GM23338 (cell line): Measurements from ENCODE around the gene KCNB1. TPM values are rescaled to one million over a fixed set of nuclear protein-coding genes. Genes with fewer than 3 reads are reported as not detected.

Experiments used
- ATAC-seq: fragments of 200-7000 bp; cut with Tn5 transposase; 3 replicates; pipeline ENCODE4 v1.9.1; 2020
- DNase-seq: peaks from one replicate; pipeline ENCODE4 v3.0.0-alpha.2; 2015; ENCODE audit warnings: low spot score
- H2AFZ ChIP-seq: fragments of 200-600 bp; sonication (generic); 2 replicates; pipeline ENCODE4 v1.8.0; 2016; ENCODE audit warnings: antibody characterized with exemption, mild to moderate bottlenecking, moderate library complexity
- H3F3A ChIP-seq: fragments of 200-600 bp; sonication (generic); replicated peaks from 2 replicates; pipeline ENCODE4 v1.8.0; 2017; ENCODE audit warnings: antibody characterized with exemption, mixed run types, low read depth
- H3K27ac ChIP-seq: fragments of 200-600 bp; sonication (generic); 2 replicates; pipeline ENCODE4 v1.6.1; 2016; ENCODE audit warnings: low read depth
- H3K27me3 ChIP-seq: fragments of 200-600 bp; sonication (generic); 2 replicates; pipeline ENCODE4 v1.8.0; 2016; ENCODE audit warnings: mild to moderate bottlenecking, mixed run types, moderate library complexity; ENCODE audit not compliant: insufficient read depth
- H3K36me3 ChIP-seq: fragments of 200-600 bp; sonication (generic); 2 replicates; pipeline ENCODE4 v1.8.0; 2016; ENCODE audit warnings: mild to moderate bottlenecking; ENCODE audit not compliant: insufficient read depth
- H3K4me1 ChIP-seq: fragments of 200-600 bp; sonication (generic); 2 replicates; pipeline ENCODE4 v1.8.0; 2016; ENCODE audit warnings: mild to moderate bottlenecking, moderate library complexity; ENCODE audit not compliant: insufficient read depth
- H3K4me2 ChIP-seq: fragments of 200-600 bp; sonication (generic); 2 replicates; pipeline ENCODE4 v1.7.1; 2017; ENCODE audit warnings: mixed run types
- H3K4me3 ChIP-seq: fragments of 200-600 bp; sonication (generic); 2 replicates; pipeline ENCODE4 v1.6.1; 2016; ENCODE audit warnings: mixed run types
- H3K79me2 ChIP-seq: fragments of 200-600 bp; sonication (generic); replicated peaks from 2 replicates; pipeline ENCODE4 v1.8.0; 2017; ENCODE audit warnings: mild to moderate bottlenecking; ENCODE audit not compliant: insufficient read depth
- H3K9me2 ChIP-seq: fragments of 200-600 bp; sonication (generic); 2 replicates; pipeline ENCODE4 v1.8.0; 2017; ENCODE audit not compliant: insufficient read depth
- H4K20me1 ChIP-seq: fragments of 200-600 bp; sonication (generic); replicated peaks from 2 replicates; pipeline ENCODE4 v1.8.0; 2017; ENCODE audit warnings: mild to moderate bottlenecking; ENCODE audit not compliant: insufficient read depth
- H3K27ac Mint-ChIP-seq: 2 replicates; pipeline ENCODE4 v1.8.0; 2020; ENCODE audit warnings: inconsistent platforms, mild to moderate bottlenecking, moderate library complexity, mixed read lengths
- H3K27me3 Mint-ChIP-seq: 3 replicates; pipeline ENCODE4 v1.8.0; 2022; ENCODE audit warnings: low read depth, mild to moderate bottlenecking, moderate library complexity, mixed read lengths, inconsistent platforms; ENCODE audit not compliant: insufficient read depth, poor library complexity
- H3K36me3 Mint-ChIP-seq: 3 replicates; pipeline ENCODE4 v1.8.0; 2021; ENCODE audit warnings: low read depth, mild to moderate bottlenecking, inconsistent platforms, moderate library complexity, mixed read lengths
- H3K4me1 Mint-ChIP-seq: 3 replicates; pipeline ENCODE4 v1.8.0; 2020; ENCODE audit warnings: mild to moderate bottlenecking, inconsistent platforms, mixed read lengths
- H3K4me3 Mint-ChIP-seq: 3 replicates; pipeline ENCODE4 v1.8.0; 2021; ENCODE audit warnings: moderate library complexity, mild to moderate bottlenecking, inconsistent platforms, mixed read lengths
- H3K9me3 Mint-ChIP-seq: 3 replicates; pipeline ENCODE4 v1.8.0; 2020; ENCODE audit warnings: moderate library complexity, mild to moderate bottlenecking, inconsistent platforms, mixed read lengths
- CREB1 ChIP-seq: fragments of 250-450 bp; sonication (Bioruptor Pico); IDR thresholded peaks from 2 replicates; pipeline ENCODE4 v1.5.0; 2020; ENCODE audit warnings: low read depth, mild to moderate bottlenecking, moderate library complexity
- CTCF ChIP-seq, 2 experiments: fragments of 200-600 bp in 1 of 2; sonication (generic) in 1 of 2; conservative IDR thresholded peaks; 2 replicates each; pipeline versions ENCODE4 v1.5.1 to v1.6.1; 2016 to 2017; ENCODE audit warnings: antibody characterized with exemption in 2 of 2, low read depth in 2 of 2, mild to moderate bottlenecking in 2 of 2, moderate library complexity in 1 of 2
- ETS1 ChIP-seq: IDR thresholded peaks from 2 replicates; pipeline ENCODE4 v1.6.1; 2016; ENCODE audit warnings: antibody characterized with exemption
- EZH2 ChIP-seq: fragments of 200-600 bp; sonication (generic); IDR thresholded peaks from one replicate; pipeline ENCODE4 v1.8.0; 2017; ENCODE audit warnings: antibody characterized with exemption, mild to moderate bottlenecking, low read depth; ENCODE audit not compliant: unreplicated experiment
- EZH2phosphoT487 ChIP-seq: fragments of 200-600 bp; sonication (generic); IDR thresholded peaks from one replicate; pipeline ENCODE4 v1.8.1; 2018; ENCODE audit warnings: antibody characterized with exemption; ENCODE audit not compliant: unreplicated experiment
- JUNB ChIP-seq: IDR thresholded peaks from one replicate; pipeline ENCODE4 v1.6.1; 2016; ENCODE audit warnings: antibody characterized with exemption; ENCODE audit not compliant: unreplicated experiment
- NANOG ChIP-seq: IDR thresholded peaks from 2 replicates; pipeline ENCODE4 v1.6.1; 2016; ENCODE audit warnings: antibody characterized with exemption, borderline replicate concordance
- POLR2AphosphoS5 ChIP-seq: IDR thresholded peaks from 2 replicates; pipeline ENCODE4 v1.6.1; 2016; ENCODE audit warnings: antibody characterized with exemption, low read depth
- REST ChIP-seq: IDR thresholded peaks from one replicate; pipeline ENCODE4 v1.6.1; 2018; ENCODE audit warnings: antibody characterized with exemption; ENCODE audit not compliant: unreplicated experiment
- ZNF114 ChIP-seq: fragments of 250-450 bp; sonication (Bioruptor Pico); IDR thresholded peaks from 2 replicates; pipeline ENCODE4 v1.5.0; 2020; ENCODE audit warnings: mild to moderate bottlenecking, moderate library complexity
- ZNF331 ChIP-seq: fragments of 250-450 bp; sonication (Bioruptor Pico); IDR thresholded peaks from 2 replicates; pipeline ENCODE4 v1.5.0; 2020; ENCODE audit warnings: low read depth, mild to moderate bottlenecking, moderate library complexity
- polyA plus RNA-seq: library from polyadenylated mRNA; unstranded; fragments of >200 nt; fragmentation: Nextera tagmentation; extraction: Ambion mirVana; gene quantifications from 2 replicates; pipeline ENCODE4 v1.2.1, GENCODE V29; 2016
- total RNA-seq: library from RNA; depleted of rRNA; stranded (reverse); fragments of >200 nt; shearing (Covaris generic); gene quantifications from 2 replicates; pipeline ENCODE4 v1.2.3, GENCODE V29; 2014

KCNB1 gene
- total and polyA plus RNA-seq, 2 experiments from 2014 or later, result 0.28 to 0.29 TPM

DNA sequence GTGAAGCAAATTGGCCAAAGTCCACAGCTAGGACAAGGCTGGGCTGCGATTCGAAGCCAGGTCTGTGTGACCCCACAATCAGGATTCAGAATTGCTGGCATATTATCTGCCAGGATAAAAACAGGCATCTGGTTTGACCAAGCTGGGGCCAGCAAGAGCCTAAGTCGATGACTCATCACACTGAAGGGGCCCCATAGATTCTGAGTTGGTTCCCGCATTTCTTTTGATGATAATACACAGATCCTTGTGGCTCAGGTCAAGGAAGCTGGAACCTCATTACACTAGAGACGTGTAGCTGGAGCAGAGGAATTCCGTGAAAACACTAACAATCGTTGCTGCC lies 6.5 kb downstream of the KCNB1 start:
- Histone ChIP-seq H3K27me3 (no peaks in the 10 kb centered on the region), H3K4me2 (no peak overlapping the region), H3K79me2 (no peaks in the 10 kb centered on the region), H3K4me1 (no peaks in the 10 kb centered on the region), H4K20me1 (no peaks in the 10 kb centered on the region), H3K27ac (no peak overlapping the region), H3K36me3 (no peaks in the 10 kb centered on the region), H3K4me3 (no peak overlapping the region), H3K9me2 (no peaks in the 10 kb centered on the region), H3F3A (no peaks in the 10 kb centered on the region), H2AFZ (0 out of 2 replicates have a peak overlapping the region, but pooled peaks have one; percentile 10)
- no peaks in the 10 kb centered on the region; the same call in 2 of the 3 replicates for H3K36me3 Mint-ChIP-seq
- H3K27ac Mint-ChIP-seq, result no peak overlapping the region
- no peak overlapping the region for H3K4me3 Mint-ChIP-seq
- no peaks in the 10 kb centered on the region; the same call in 2 of the 3 replicates for H3K9me3 Mint-ChIP-seq
- H3K27me3 Mint-ChIP-seq, result peaks cover 5% of the 10 kb centered on the region
- TF ChIP-seq EZH2, result no peak
- no peak for TF ChIP-seq CTCF (conservative IDR thresholded peaks at IDR 0.05; ENCODE audit: low read depth in 2 of 2)
- TF ChIP-seq ZNF331 (CRISPR knock-in tag), result no peak
- no peak for TF ChIP-seq POLR2AphosphoS5
- TF ChIP-seq EZH2phosphoT487, result no peak
- no peak for TF ChIP-seq ETS1
- TF ChIP-seq ZNF114, result no peak
- no peak for TF ChIP-seq CREB1 (CRISPR knock-in tag)
- no peak for TF ChIP-seq NANOG
- H3K4me1 Mint-ChIP-seq, result peaks cover 4% of the 10 kb centered on the region
- no peak for ATAC-seq
- DNase-seq, result no peak

DNA sequence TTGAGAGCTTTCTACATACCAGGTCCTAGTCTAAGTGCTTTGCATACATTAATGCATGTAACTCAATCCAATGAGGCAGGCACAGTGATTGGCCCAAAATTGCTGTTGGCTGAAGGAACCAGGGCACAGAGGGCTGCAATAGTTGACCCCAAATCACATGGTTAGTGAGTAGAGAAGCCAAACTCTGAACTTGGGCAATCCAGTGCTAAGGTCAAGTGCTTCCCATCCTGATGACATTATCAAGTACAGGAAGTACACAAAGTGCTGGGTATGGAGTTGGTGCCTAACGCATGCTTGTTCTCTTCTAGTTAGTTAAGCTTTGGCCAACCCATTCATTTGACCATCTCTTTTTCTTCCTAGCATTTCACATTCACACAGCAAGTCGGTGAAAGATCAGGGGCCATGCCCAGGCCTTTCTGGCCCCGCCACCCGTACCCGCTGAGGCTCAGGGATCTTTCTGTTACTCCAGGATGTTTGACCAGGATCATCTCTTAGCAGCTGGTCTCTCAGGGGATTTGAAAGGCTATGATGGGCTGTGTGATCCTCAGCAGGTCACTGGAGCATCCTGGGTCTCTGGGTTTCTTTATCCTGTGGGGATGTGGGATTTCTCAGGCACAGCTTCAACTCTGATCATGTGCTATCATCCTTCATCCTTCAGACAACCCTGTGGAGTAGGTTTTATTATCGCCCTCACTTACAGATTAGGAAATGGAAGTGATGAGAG lies 7.0 kb downstream of the KCNB1 start:
- Histone ChIP-seq H2AFZ (0 out of 2 replicates have a peak overlapping the region, but pooled peaks have one; percentile 10), H3K4me2 (no peak overlapping the region), H3K36me3 (no peaks in the 10 kb centered on the region), H3K9me2 (no peaks in the 10 kb centered on the region), H3K4me3 (no peak overlapping the region), H3K27ac (no peak overlapping the region), H3K79me2 (no peaks in the 10 kb centered on the region), H4K20me1 (no peaks in the 10 kb centered on the region), H3K4me1 (no peaks in the 10 kb centered on the region), H3F3A (no peaks in the 10 kb centered on the region), H3K27me3 (no peaks in the 10 kb centered on the region)
- Mint-ChIP-seq H3K27ac (no peak overlapping the region), H3K4me3 (no peak overlapping the region), H3K36me3 (no peaks in the 10 kb centered on the region), H3K27me3 (peaks cover 5% of the 10 kb centered on the region), H3K4me1 (peaks cover 4% of the 10 kb centered on the region), H3K9me3 (no peaks in the 10 kb centered on the region; the same call in 2 of the 3 replicates)
- DNase-seq, result no peak
- ATAC-seq, result no peak
- TF ChIP-seq NANOG, result no peak
- no peak for TF ChIP-seq EZH2
- no peak for TF ChIP-seq CREB1 (CRISPR knock-in tag)
- no peak for TF ChIP-seq ETS1
- TF ChIP-seq REST, result no peak
- TF ChIP-seq POLR2AphosphoS5, result no peak
- no peak for TF ChIP-seq ZNF114
- TF ChIP-seq JUNB, result no peak
